Measurements from ENCODE around the gene TEX53.

The TEX53 gene

GRCh38 chr9:114612272-114612923 is 45.2 kb downstream of the TEX53 start:
- no peak for TF ChIP-seq NFIC (IDR thresholded peaks at IDR 0.05)

- TF ChIP-seq YY1 (IDR thresholded peaks at IDR 0.05; ENCODE audit: low read depth) (no peak), USF1 (IDR thresholded peaks at IDR 0.05) (no peak), NFIC (IDR thresholded peaks at IDR 0.05) (no peak), EP300 (IDR thresholded peaks at IDR 0.05; ENCODE audit: borderline replicate concordance) (peak; percentile 7; the same call in 1 of the 2 replicates), CEBPB (IDR thresholded peaks at IDR 0.05) (peak; percentile 74), TEAD4 (IDR thresholded peaks at IDR 0.05) (no peak), TCF12 (IDR thresholded peaks at IDR 0.05; ENCODE audit: low read depth) (peak; percentile 32; the same call in 1 of the 2 replicates), MAX (IDR thresholded peaks at IDR 0.05) (no peak), FOXM1 (IDR thresholded peaks at IDR 0.05; ENCODE audit: borderline replicate concordance, low read depth) (no peak), RAD21 (IDR thresholded peaks at IDR 0.05; ENCODE audit: low read depth) (no peak), REST (IDR thresholded peaks at IDR 0.05; ENCODE audit: low read depth) (peak; percentile 59), EGR1 (IDR thresholded peaks at IDR 0.05) (no peak), ZBTB7A (IDR thresholded peaks at IDR 0.05; ENCODE audit: low read depth) (no peak), CREB1 (IDR thresholded peaks at IDR 0.05; ENCODE audit: low read depth) (no peak)
These were observed 45.9 kb downstream of the TEX53 start for GRCh38 chr9:114611516-114612271.

- TF ChIP-seq REST (IDR thresholded peaks at IDR 0.05; ENCODE audit: low read depth) (no peak), RAD21 (IDR thresholded peaks at IDR 0.05; ENCODE audit: low read depth) (no peak), USF1 (IDR thresholded peaks at IDR 0.05) (no peak), CREB1 (IDR thresholded peaks at IDR 0.05; ENCODE audit: low read depth) (no peak), FOXM1 (IDR thresholded peaks at IDR 0.05; ENCODE audit: borderline replicate concordance, low read depth) (no peak), EP300 (IDR thresholded peaks at IDR 0.05; ENCODE audit: borderline replicate concordance) (no peak), CEBPB (IDR thresholded peaks at IDR 0.05) (no peak), TCF12 (IDR thresholded peaks at IDR 0.05; ENCODE audit: low read depth) (no peak), YY1 (IDR thresholded peaks at IDR 0.05; ENCODE audit: low read depth) (no peak), ZBTB7A (IDR thresholded peaks at IDR 0.05; ENCODE audit: low read depth) (no peak), NFIC (IDR thresholded peaks at IDR 0.05) (no peak), EGR1 (IDR thresholded peaks at IDR 0.05) (no peak)
These were observed 49.1 kb downstream of the TEX53 start for GRCh38 chr9:114608525-114608796.

GRCh38 chr9:114607671-114608524 is 49.7 kb downstream of the TEX53 start:
- TF ChIP-seq TCF12 (IDR thresholded peaks at IDR 0.05; ENCODE audit: low read depth) (no peak), CREB1 (IDR thresholded peaks at IDR 0.05; ENCODE audit: low read depth) (no peak), USF1 (IDR thresholded peaks at IDR 0.05) (no peak), EGR1 (IDR thresholded peaks at IDR 0.05) (no peak), RAD21 (IDR thresholded peaks at IDR 0.05; ENCODE audit: low read depth) (no peak), TAF1 (IDR thresholded peaks at IDR 0.05; ENCODE audit: low read depth) (no peak), MAX (IDR thresholded peaks at IDR 0.05) (no peak), FOXM1 (IDR thresholded peaks at IDR 0.05; ENCODE audit: borderline replicate concordance, low read depth) (no peak), CEBPB (IDR thresholded peaks at IDR 0.05) (no peak), YY1 (IDR thresholded peaks at IDR 0.05; ENCODE audit: low read depth) (no peak), NFIC (IDR thresholded peaks at IDR 0.05) (no peak), REST (IDR thresholded peaks at IDR 0.05; ENCODE audit: low read depth) (no peak), TEAD4 (IDR thresholded peaks at IDR 0.05) (no peak)

Measured in Ishikawa (cell line).